Uterus (tissue), 4 donors: ENCODE results near the gene SELENOF. TPM values are rescaled to one million over a fixed set of nuclear protein-coding genes. Genes with fewer than 3 reads are reported as not detected.

Experiments used
- DNase-seq, 2 donors: peaks; one replicate each; pipeline ENCODE4 v3.0.0-alpha.2; 2019 to 2020
- H3K27ac ChIP-seq, 2 donors: fragments of 200-600 bp; sonication (generic); 1 replicate in 1 of 2; 2 replicates in 1 of 2; pipeline ENCODE4 v1.5.1; 2016 to 2018
- H3K27me3 ChIP-seq, 2 donors: fragments of 200-600 bp; sonication (generic); one replicate each; pipeline ENCODE4 v1.5.1; 2018 to 2019; ENCODE audit warnings: control low read depth in 1 of 2
- H3K36me3 ChIP-seq, 2 donors: fragments of 200-600 bp; sonication (generic); one replicate each; pipeline ENCODE4 v1.5.1; 2019; ENCODE audit warnings: control low read depth in 1 of 2
- H3K4me1 ChIP-seq, 2 donors: fragments of 200-600 bp; sonication (generic); one replicate each; pipeline ENCODE4 v1.5.1; 2018 to 2019; ENCODE audit warnings: control low read depth in 1 of 2
- H3K4me3 ChIP-seq, 2 donors: fragments of 200-600 bp; sonication (generic); 1 replicate in 1 of 2; 2 replicates in 1 of 2; pipeline ENCODE4 v1.5.1; 2018 to 2019; ENCODE audit warnings: mild to moderate bottlenecking in 1 of 2
- H3K9me3 ChIP-seq, 2 donors: fragments of 200-600 bp; sonication (generic); one replicate each; pipeline ENCODE4 v1.5.1; 2019; ENCODE audit warnings: control low read depth in 1 of 2
- CTCF ChIP-seq, 4 experiments: fragments of 200-600 bp in 2 of 4; fragments of 450-650 bp in 2 of 4; sonication (generic) in 2 of 4; IDR thresholded peaks; one replicate each; pipeline ENCODE4 v1.5.1; 2016 to 2019; ENCODE audit warnings: antibody characterized with exemption in 4 of 4, mild to moderate bottlenecking in 2 of 4, moderate library complexity in 1 of 4
- POLR2A ChIP-seq, 2 donors: fragments of 450-650 bp; IDR thresholded peaks; one replicate each; pipeline ENCODE4 v1.6.1; 2016; ENCODE audit warnings: antibody characterized with exemption in 2 of 2, mild to moderate bottlenecking in 1 of 2, moderate library complexity in 1 of 2
- intact Hi-C: fragments of 100-400 bp; cut with DNase I; formaldehyde crosslinking; loops from one replicate; pipeline ENCODE4 v1.15.1; 2023; ENCODE audit warnings: low total_unique reads
- total RNA-seq, 4 donors: library from RNA; depleted of rRNA in 3 of 4; stranded (reverse); fragments of >200 nt in 3 of 4; gene quantifications; one replicate each; pipeline versions ENCODE4 v1.1.0 to v1.2.4, GENCODE V29; 2014 to 2023
- donor health status: DM: yes; HTN: yes; CAD: no.

Gene SELENOF
- total RNA-seq, 4 donors from 2014 or later, result 155 to 232 (median 209) TPM

- no peak for DNase-seq
- intact Hi-C loops, result no loop called here
- Histone ChIP-seq H3K9me3 (no peaks in the 10 kb centered on the region), H3K27ac (no peak overlapping the region), H3K4me1 (no peaks in the 10 kb centered on the region), H3K27me3 (no peaks in the 10 kb centered on the region), H3K4me3 (no peak overlapping the region), H3K36me3 (no peaks in the 10 kb centered on the region)
- TF ChIP-seq POLR2A (IDR thresholded peaks at IDR 0.05) (no peak), CTCF (IDR thresholded peaks at IDR 0.05) (no peak)
These were observed 68.4 kb downstream of the SELENOF start for GRCh38 chr1:86845514-86845913.

GRCh38 chr1:86841116-86841515, 72.8 kb downstream of the SELENOF start:
- H3K36me3 ChIP-seq, result no peaks in the 10 kb centered on the region
- intact Hi-C loops, result no loop called here
- no peaks in the 10 kb centered on the region for H3K27me3 ChIP-seq
- TF ChIP-seq POLR2A (IDR thresholded peaks at IDR 0.05) (no peak), CTCF (IDR thresholded peaks at IDR 0.05) (no peak)
- no peaks in the 10 kb centered on the region for H3K4me1 ChIP-seq
- H3K4me3 ChIP-seq, result no peak overlapping the region
- no peaks in the 10 kb centered on the region for H3K9me3 ChIP-seq
- DNase-seq, result no peak
- peak overlapping the region in 1 of 2 donors; percentile 7 for H3K27ac ChIP-seq

GRCh38 chr1:86833461-86834215, 80.3 kb downstream of the SELENOF start:
- H3K27ac ChIP-seq, result no peak overlapping the region
- intact Hi-C loops, result loop anchor here (10.0 kb wide), 1 partner anchor 251 kb away; no protein-coding TSS in a partner anchor
- H3K27me3 ChIP-seq, result no peaks in the 10 kb centered on the region
- no peaks in the 10 kb centered on the region for H3K36me3 ChIP-seq
- peak; percentile 64 to 71 (median 64) for TF ChIP-seq CTCF (IDR thresholded peaks at IDR 0.05)
- no peak for TF ChIP-seq POLR2A (IDR thresholded peaks at IDR 0.05)
- no peak overlapping the region for H3K4me3 ChIP-seq
- DNase-seq, result peak; percentile 66 to 78
- H3K9me3 ChIP-seq, result no peaks in the 10 kb centered on the region
- no peaks in the 10 kb centered on the region for H3K4me1 ChIP-seq

GRCh38 chr1:86832433-86832832, 81.5 kb downstream of the SELENOF start:
- no peaks in the 10 kb centered on the region for H3K9me3 ChIP-seq
- no peak for TF ChIP-seq POLR2A (IDR thresholded peaks at IDR 0.05)
- TF ChIP-seq CTCF (IDR thresholded peaks at IDR 0.05), result no peak
- no peak overlapping the region for H3K4me3 ChIP-seq
- no peaks in the 10 kb centered on the region for H3K36me3 ChIP-seq
- no peaks in the 10 kb centered on the region for H3K27me3 ChIP-seq
- H3K27ac ChIP-seq, result no peak overlapping the region
- H3K4me1 ChIP-seq, result no peaks in the 10 kb centered on the region
- no peak for DNase-seq
- intact Hi-C loops, result loop anchor here (10.0 kb wide), 1 partner anchor 252 kb away; no protein-coding TSS in a partner anchor

GRCh38 chr1:86829321-86829720, 84.6 kb downstream of the SELENOF start:
- Histone ChIP-seq H3K9me3 (no peaks in the 10 kb centered on the region), H3K4me1 (no peaks in the 10 kb centered on the region), H3K4me3 (no peak overlapping the region), H3K27me3 (no peaks in the 10 kb centered on the region), H3K36me3 (no peaks in the 10 kb centered on the region), H3K27ac (no peak overlapping the region)
- no peak for DNase-seq
- intact Hi-C loops, result no loop called here
- TF ChIP-seq POLR2A (IDR thresholded peaks at IDR 0.05) (no peak), CTCF (IDR thresholded peaks at IDR 0.05) (no peak)
